ENCODE measurements around the gene TEC.
"Not testable (repeated sequence)": the region's sequence is repeated elsewhere in the genome, so short reads cannot be mapped to it uniquely, and the experiment has no call there.

The TEC gene

GRCh38 chr4:48237996-48238645 lies 31.5 kb downstream of the TEC start:
- no peak for DNase-seq

GRCh38 chr4:48235050-48235449 lies 34.6 kb downstream of the TEC start:
- DNase-seq: no peak

GRCh38 chr4:48234575-48234974 lies 35.1 kb downstream of the TEC start:
- DNase-seq: no peak

- no peak for DNase-seq
Measured at GRCh38 chr4:48228949-48229348, 40.7 kb downstream of the TEC start.

DNA sequence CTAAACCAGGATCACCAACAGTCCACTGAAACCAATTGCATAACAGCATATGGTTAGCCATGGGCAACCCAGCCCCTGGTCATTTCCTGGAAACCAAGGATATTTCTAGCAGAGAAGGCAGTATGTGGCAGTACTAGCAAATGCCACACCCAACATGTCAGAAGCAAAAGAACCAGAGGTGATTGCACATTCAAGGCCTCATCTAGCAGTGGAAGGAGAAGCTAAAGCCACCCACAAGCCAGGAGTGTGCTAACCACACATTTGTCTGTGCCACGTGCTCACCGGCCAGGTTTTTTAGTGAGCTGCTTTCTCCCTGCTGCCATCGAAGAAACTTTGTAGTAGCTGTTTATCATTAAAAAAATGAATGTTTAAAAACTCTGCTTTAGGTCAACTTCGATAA lies 42.0 kb downstream of the TEC start:
- no peak for DNase-seq

DNA sequence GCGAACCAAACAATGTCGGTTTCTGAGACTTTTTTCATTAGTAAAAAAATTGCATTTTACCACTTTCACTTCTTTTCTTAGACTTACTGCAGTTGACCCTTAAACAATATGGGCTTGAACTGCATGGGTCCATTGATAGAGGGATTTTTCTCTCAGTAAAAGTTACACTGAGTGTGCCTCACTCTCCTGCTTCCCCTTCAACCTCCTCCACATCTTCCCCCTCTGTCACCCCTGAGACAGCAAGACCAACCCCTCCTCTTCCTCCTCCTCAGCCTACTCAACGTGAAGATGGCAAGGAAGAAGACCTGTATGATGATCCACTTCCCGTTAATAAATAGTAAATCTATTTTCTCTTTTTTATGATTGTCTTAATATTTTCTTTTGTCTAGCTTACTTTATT lies 43.4 kb downstream of the TEC start:
- no peak for DNase-seq

- DNase-seq: no peak
Measured at GRCh38 chr4:48225368-48226141, 44.1 kb downstream of the TEC start.

GRCh38 chr4:48224606-48225005 lies 45.0 kb downstream of the TEC start:
- no peak for DNase-seq

GRCh38 chr4:48223633-48224295 lies 45.9 kb downstream of the TEC start:
- DNase-seq: no peak

GRCh38 chr4:48222491-48222890 lies 47.1 kb downstream of the TEC start:
- DNase-seq: no peak

- not testable (repeated sequence) for DNase-seq
Measured at GRCh38 chr4:48219430-48219829, 50.2 kb downstream of the TEC start.

DNA sequence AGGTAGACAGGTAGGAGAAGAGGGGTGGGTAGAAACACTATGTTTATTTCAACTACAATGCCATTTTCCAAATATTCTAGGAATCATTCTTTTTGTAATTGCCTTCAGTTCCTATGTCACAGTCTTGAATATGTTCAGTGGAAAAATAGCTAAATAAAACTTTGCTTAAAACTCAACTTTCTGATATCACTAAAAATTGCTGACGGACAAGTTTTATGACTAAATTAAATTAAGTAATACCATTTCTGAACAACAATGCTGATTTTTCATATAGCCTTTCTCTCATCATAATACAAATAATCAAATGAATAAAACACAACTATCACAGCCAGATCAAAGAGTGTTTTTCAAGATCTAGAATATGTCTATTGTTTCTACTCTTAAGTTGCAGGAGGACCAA lies 53.1 kb downstream of the TEC start:
- no peak for DNase-seq

DNA sequence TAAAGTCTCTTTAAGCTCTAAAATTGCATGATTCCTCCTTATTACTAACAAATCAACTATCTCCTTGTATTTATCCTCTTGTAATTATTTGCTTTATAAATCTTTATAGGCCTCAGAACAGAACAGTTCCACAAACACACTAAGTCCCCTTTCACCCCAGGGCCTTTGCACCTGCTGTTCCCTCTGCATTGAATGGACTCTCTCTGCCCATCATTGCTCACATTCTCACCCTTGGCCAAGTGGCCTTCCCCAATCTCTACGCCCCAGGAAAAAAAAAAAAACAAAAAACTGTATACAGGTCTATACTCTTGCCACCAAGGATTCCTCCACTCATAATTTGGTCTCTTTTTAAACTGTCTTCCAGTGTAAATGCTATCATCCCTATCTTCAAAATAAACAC lies 53.7 kb downstream of the TEC start:
- no peak for DNase-seq

GRCh38 chr4:48212165-48212564 lies 57.5 kb downstream of the TEC start:
- DNase-seq: no peak

GRCh38 chr4:48210966-48211328 lies 58.7 kb downstream of the TEC start:
- no peak for DNase-seq

- DNase-seq: no peak
Measured at GRCh38 chr4:48205626-48206025, 64.0 kb downstream of the TEC start.

DNA sequence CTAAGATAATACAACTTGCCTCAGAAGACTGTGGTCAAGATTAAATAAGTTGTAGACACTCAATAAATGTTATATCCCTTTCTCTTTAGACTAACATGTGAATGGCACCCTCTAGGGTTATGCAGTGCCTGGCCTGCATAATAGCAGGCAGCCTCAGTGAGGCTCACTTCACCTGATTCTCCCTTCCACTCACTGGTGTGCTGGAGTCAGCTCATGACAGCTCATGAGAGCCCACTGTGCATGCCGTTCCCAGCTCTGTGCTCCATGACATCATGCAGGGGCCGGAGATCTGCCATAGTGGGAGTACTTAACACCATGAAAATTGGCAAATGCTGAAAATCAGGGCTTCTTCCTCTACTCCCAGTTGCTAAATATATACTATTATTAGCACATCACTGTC lies 64.5 kb downstream of the TEC start:
- no peak for DNase-seq

- DNase-seq: no peak
Measured at GRCh38 chr4:48203819-48204218, 65.8 kb downstream of the TEC start.

GRCh38 chr4:48197643-48198237 lies 71.9 kb downstream of the TEC start:
- DNase-seq: no peak

GRCh38 chr4:48196758-48197504 lies 72.7 kb downstream of the TEC start:
- DNase-seq: no peak

GRCh38 chr4:48195853-48196252 lies 73.8 kb downstream of the TEC start:
- no peak for DNase-seq

DNA sequence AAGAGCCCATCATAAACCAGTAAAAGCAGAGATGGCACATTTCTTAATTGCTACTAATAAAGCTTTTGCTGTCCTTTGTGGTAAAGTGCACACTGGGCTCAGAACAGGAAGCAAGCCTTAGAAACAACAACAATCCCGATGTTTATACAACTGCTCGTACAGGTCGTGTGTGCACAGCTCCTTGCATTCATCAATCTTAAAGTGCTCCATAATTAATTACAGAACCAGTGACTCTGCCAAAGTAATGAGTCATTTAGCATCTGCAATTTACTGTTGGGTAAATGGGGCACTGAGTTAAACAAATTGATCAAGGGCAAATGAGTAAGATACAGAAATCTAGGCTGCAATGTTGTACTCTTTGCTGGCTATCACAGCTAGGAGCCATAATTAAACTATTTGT lies 74.3 kb downstream of the TEC start:
- no peak for DNase-seq

DNA sequence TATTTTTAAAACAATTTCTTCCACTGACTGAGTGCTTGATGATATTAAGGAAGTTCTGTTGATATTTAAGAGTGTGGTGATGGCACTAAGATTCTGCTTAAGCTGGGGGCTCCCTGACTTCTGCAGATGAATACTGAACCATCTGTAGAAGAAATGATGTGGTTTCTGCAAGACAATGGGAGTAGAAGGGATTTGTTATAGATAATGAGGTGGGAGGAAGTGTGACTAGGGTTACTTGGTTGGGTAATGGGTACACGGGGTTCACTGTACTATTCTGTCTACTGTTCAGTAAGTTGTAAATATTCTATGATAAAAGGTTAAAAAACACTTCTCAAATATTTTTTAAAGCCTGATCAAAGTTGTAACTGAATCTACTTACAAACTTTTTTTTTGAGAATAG lies 74.7 kb downstream of the TEC start:
- no peak for DNase-seq

All from activated naive CD4-positive, alpha-beta T cell (primary cell).